HG02588 (cell line): ENCODE results near the gene TSFM.

ENCODE experiments used
- ATAC-seq: cut with Tn5 transposase; IDR thresholded peaks from one replicate; pipeline ENCODE4 v1.9.1; 2021; ENCODE audit warnings: mild to moderate bottlenecking, moderate library complexity; ENCODE audit not compliant: unreplicated experiment

TSFM gene

DNA sequence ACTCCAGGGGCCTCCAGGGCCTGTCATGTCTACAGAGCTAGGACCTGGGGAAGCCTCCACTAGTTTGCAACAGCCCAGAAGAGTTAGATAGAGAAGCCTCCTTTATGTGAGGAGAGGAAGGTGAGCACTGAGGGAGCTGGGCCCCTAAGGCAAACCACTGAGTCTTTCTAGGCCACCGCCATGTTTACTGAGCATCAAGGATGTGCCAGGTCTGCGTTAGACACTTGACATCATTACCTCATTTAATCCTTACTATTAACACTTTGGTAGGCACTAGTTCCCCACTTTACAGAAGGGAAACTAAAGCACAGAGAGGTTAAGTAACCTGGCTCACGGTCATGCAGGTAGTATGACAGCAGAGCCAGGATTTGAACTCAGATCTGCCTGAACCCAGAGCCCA, 51.1 kb downstream of the TSFM start:
- ATAC-seq = no peak

DNA sequence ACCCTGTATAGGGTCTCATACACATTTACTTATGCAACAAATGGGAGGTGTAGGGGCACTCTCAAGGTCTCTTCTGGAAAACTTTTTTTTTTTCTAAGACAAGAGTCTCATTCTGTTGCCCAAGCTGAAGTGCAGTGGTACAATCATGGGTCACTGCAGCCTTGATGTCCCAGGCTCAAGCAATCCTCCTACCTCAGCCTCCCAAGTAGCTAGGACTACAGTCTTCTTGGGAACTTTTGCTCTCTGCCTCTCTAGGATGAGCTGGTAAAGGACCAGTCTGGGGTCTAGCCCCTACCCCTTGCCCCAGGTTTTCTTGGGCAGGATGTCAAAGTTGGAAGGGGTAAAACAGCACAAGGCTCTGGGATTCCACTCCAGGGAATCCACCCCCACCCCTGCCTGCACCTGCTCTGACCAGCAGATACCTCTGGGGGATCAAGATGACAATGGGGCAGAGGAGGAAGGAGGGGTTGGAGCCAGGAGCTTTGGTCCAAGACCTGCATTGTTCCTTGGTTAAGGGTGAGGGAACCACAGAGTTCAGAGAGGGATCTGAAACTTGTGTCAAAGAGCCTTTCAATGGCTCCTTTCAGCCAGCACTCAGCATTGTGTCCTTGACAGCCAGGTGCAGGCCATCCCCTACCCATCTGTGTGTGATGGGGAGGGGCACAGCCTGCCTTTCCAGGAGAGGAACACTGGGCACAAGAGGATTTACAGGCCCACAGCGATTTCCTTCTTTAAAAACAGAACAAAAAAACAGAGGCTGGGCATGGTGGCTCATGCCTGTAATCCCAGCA, 51.7 kb downstream of the TSFM start:
- no peak for ATAC-seq

DNA sequence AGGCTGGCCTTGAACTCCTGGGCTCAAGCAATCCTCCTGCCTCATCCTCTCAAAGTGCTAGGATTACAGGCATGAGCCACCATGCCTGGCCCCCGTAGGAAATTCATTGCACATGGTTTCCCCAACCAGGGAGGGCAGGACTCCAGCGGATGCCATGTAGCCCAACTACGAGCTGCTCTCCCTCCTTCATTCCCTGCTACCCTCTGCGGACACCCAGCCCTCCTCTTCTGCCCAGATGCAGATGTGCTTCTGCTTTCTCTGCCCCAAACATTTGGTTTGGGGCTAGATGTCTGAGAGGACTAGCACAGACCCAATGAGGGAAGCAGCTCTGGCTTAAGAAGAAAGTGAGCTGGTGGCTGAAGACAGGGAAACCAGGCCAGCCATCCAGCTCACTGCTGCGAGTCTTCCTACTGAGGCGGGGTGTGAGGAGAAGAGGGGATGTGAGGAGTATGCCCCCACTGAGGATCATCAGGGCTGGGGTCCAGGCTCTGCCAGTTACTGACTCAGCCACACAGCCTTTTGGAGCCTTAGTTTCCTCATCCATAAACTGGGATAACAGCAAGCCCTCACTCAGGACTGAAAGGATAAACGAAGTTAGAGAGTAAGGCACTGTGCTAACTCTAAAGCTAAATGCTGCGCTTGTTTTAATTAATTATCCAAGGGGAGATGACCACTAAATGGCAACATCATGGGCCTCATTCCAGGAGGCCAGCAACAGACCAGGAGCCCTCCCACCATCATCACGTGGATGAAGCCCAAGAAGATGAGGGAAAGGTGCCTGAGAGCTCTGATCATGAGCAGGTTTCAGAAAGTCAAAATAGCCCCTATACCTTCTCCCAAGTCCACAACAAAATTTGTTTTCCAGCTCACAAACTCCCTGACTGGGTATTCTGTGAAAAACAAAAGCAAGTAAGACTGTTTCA, 53.0 kb downstream of the TSFM start:
- ATAC-seq = no peak

DNA sequence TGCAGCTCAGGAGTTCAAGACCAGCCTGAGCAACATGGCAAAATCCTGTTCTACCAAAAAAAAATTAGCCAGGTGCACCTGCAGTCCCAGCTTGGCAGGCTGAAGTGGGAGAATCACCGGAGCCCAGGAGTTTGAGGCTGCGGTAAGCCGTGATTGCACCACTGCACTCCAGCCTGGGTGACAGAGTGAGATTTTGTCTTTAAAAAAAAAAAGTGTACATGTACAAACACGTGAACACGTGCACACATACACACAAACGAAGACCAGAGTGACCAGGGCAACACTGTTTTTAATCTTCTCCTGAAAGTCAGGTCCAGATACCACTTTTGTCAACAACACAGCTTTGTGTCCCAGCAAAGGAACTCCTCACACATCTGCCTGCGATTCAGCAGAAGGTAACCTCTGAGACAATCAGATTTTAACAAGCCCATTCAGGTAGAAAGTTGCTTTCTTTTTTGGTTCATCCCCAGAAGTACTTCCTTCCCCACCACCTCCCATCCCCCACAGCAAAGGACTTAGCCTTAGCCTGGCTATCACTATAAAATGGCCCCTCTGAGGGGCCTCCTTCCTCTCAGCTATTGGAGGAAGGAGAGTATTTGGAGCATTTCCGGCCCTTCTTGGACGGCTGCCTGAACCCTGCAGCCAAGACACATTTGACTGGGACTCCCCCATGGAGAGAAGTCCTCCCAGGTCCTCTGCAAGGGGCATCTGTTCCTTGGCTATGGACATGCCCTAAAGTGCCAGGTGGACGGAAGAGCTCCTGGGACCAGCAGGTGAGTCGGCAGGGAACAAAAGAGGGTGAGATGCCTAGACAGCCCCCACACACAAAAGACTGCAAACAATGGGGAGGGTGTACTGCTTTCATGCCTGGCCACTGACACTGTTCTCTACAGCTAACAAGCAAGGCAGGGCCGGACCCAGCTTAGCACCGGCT, 54.1 kb downstream of the TSFM start:
- peak; percentile 39 for ATAC-seq

DNA sequence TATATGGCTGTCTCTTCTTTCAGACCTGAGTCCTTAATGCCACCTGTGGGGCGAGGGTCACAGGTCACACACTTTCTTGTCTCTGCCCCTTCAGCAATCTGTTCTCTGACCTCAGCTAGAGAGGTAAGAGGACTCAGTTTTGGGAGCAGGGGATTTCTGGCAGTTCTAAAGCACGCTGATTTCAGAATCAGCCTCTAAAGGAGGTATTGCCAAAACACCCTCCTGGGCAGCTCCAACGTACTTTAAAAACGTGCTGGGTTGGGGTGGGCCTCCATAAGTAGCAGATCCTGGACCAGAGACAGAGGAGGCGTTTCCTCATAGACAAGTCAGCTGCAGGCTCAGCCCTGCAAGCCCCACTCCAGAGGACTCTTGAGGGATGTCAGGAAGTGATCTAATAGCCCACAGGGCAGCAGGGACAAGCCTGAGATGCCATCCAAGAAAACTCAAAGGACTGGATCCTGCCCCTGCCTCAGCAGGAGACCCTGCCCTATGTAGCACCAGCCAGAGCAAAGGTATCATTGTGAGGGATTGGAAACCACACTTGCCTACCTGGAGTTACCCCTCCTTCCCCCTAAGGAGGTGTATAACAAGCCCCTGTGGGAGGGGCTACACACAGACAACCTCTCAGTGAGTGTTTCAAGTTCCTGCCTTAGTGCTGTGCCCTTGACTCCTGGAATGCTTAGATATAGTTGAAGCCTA, 55.4 kb downstream of the TSFM start:
- no peak for ATAC-seq

DNA sequence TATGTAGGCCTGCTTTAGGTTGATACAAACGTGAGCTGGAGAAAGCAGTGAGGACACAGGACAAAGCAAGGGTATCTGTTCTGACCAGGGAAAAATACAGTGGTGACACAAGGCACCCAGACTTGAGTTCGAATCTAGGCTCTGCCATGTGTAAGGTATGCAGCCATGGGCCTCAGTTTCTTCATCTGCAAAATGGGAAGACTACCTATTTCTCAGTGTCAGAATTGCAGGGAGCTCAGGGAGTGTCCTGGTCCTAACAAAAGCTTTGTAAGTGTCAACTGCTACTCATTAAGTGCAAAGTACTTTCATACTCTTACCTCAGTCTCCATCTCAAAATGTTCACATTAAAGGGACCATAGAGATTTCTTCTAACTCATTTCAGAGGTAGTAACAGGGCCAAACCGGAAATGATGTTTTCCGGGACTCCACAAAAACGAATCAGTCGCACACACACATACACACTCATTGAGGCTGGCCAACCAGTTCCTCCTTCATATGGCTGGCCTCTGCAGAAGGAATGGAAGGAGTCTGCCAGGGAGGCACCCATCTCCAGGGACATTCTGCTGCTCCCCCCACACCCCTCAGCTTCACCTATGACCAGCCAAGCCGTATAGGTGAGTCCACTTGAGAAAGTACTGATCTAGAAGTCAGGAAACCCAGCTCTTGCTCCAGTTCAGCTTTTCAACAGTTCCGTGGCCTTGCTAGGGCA, 56.2 kb downstream of the TSFM start:
- no peak for ATAC-seq

DNA sequence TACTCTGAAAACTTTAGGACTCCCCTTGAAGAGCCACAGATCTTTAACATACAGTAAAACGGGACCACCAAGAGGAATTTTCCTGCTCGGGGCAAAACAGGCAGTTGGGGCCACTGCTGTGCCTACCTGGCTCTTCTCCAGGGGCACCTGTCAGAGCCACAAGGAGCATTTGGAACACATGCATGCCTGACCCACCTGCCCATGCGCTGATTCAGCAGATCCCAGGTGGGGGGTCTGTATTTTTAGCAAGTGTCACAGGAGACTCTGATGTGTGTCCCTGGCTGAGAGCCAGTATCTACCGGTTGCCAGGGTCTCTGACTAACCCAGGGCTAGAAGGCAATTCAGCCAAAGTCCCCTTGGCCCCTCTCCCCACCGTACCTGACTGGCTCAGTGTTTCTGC, 57.4 kb downstream of the TSFM start:
- no peak for ATAC-seq

DNA sequence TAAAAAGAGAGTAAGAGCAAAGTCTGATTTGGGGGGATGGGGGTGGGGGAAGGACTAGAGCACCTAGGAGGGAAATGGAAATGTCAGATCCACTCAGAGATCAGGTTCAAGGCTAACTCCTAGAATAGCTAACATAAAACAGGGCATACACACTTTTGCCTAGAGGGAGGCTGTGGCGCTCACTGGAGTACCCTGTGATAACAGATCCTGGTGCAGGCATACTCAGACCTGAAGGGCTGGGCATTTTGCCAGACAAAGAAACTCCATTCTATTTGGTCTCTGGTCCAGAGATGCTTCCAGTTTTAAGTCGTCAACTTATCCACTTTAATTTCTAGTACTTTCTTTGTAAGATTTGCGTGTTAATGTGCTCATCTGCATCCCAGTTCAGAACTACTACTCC, 58.1 kb downstream of the TSFM start:
- no peak for ATAC-seq

DNA sequence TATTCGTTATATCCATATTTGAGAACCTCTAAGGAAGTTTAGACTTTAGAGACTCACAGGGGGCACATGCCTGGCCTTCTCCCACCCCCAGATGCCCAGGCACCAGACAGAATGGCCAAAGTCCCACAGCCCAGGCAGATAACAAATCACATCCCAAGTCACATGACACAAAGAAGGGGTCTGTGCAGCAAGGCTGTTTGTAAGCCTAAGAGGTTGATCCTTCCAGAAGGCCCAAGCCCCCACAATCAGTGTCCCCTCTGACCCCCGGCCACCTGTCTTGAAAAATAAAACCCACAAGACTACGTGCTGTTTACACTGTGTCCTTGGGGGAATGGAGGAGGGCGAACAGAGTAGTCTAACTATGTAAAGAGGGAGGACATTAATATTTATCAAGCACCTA, 58.9 kb downstream of the TSFM start:
- ATAC-seq = no peak

DNA sequence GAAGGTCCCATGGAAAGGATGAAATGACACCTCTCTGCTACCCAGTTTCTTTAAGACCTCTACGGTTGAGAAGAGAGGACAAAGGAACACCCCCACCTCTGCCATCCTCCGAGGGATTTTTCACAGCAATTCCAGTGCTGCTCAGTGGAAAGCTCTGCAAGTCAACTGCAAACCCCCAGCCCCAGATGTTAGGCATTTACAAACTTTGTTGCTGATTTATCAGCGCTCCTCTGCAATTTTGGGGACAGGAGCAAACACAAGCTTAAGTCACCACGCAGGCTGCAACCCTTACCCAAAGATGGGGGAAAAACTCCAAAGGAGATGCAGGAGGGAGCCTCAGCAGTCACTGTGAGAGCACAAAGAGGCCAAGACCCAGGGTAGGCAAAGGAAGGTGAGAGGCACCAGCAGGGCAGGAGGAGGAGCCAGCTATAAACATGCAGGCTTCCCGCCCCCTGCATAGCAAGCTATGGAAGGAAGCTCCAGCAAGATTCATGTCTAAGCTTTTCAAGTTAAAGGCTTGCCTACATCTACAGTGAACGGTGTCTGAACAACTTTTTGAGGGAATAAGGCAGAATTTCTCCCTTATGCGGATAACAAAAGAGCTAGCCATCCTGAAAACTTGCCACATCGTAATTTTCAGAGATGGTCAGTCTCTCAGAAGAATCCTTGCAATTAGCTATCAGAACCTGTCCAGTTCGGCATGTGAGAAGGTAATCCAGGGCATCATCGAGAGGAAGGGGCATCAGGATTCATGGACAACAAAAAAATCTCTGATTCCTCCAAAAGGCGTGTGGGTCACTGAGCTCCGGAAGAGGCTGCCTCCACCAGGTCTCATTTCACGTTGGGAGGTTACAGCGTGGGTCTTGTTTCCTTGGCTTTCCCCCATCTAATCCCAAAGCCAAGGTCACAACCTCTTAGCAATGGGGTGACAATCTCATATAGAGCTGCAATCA, 60.0 kb downstream of the TSFM start:
- no peak for ATAC-seq

DNA sequence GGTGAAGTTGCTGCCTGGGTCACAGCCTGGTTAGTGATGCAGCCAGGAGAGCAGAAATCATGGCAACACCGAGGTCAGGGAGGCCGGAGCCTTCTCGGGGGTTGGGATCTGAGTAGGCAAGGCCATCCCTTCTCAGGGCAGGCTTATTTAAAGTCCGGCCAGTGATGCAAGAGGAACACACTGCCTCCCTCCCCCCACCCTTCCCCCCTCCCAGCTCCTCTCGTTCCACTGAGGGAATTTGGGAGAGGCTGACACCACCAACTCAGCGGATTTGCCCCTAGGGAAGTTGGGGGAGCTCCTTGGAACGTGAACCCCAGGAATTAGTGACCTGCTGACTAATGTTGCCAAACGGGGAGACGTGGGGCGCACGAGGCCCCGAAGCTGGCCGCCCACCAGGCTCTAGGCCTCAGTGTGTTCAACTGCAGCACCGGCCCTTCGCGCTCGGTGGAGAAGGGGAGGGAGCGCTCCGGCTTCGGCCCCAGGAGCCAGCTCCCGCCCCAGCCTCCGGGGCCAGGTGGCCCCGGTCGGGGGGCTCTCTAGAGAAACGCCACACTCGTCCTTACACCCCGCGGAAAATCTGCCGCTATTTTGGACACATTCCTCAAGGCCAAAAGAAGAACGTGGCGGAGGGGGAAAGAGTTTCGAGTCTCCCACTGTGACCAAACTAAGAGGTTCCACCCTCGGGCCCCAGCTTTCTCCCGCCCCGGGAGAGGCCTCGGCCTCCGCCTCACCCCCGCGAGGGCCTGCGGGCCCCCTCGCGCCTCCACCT, 62.3 kb downstream of the TSFM start:
- peak; percentile 19 for ATAC-seq

DNA sequence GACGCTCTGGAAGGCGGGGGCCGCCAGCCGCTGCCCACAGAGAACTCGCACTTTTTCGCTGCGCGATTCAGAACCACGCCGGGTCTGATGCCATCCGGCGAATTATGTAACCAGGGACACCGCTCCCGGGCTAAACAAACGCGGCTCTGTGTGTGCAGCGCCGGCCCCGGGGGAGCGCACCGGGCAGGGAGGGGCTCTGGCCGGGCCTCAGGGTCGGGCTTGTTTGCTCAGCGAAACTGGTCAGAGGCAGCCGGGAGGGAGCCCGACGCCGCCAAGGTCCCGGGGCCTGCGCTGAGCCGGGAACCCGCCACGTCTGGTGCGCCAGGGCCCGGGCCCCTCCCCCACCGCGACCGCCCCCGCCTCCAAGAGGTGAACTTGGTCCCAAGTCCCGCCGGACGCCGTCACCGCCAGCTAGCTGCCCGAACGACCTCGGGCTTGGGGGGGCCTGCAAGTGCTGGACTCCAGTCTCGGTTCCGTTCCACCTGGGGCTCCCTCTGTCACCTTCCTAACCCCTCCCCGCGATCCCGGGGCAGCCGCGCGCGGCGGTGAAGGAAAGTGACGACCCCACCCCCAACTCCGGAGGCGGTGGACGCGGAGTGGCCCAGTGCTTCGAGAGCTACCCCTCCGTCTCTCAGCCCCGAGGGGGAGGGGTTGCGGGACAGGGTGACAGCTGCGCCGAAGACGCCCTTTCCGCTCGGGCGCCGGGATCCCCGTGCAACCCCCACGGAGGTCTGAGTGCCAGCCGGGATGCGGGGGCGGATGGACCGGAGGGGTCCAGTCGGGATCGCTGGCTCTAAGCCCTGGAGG, 63.1 kb downstream of the TSFM start:
- ATAC-seq = peak; percentile 33

DNA sequence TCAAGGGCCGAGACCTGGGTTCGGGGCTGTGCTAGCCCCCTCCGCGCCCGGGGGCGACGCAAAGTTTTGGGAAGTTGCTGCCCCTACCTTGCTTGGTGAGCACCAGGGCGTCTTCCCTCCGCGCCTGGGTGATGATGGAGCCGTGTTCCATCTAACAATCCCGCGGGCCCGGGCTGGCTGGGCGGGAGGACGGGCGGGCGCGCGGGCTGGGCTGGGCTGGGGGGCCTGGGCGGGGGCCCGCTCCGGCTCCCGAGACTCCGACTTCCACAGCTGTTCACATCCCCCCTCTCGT, 63.6 kb downstream of the TSFM start:
- ATAC-seq = peak; percentile 2

DNA sequence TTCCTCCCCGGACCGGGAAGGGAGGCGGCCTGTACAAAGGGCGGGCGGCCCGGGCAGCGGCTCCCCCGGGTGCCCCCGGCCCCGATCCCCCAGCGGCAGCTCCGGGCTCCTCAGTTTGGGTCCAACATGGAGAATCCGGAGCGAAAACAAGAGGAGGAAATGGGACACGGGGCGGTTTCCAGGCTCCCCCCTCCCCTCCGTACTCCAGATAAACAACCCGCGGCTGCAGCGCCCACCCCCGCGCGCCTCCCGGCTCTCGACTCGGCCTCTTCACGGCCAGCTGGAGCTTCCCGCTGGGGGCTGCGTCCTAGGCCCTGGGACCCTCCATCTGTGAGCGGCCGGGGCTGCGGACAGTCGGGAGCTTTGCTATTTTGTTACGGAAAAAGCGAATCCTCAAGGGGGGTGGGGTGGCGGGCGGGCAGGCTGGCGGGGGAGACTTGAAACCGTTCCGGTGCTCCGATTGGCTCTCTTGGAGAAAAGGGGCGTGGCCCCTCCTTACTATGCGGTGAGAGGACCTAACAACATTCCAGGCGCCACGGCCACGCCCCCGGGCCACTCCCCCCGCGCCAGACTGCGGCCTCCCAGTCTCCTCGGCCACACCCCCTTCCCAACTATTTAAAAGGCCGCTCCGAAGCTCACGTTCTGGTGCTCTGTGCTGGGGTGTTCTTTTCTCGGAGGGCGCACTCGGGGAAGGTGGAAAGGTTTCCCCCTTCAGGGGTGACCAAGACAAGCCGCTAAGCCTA, 64.2 kb downstream of the TSFM start, which contains the start of gene CTDSP2:
Gene CTDSP2 (minus strand): TSS at position 153 of the 743 bp plus-strand sequence. CDS start 294 bp downstream, outside the sequence.
- ATAC-seq = peak; percentile 42
